Measurements from ENCODE around the gene HSPA1B. TPM values are rescaled to one million over a fixed set of nuclear protein-coding genes. Genes with fewer than 3 reads are reported as not detected.

HSPA1B gene
- total RNA-seq, 1 experiment from 2014 or later = 147 TPM

DNA sequence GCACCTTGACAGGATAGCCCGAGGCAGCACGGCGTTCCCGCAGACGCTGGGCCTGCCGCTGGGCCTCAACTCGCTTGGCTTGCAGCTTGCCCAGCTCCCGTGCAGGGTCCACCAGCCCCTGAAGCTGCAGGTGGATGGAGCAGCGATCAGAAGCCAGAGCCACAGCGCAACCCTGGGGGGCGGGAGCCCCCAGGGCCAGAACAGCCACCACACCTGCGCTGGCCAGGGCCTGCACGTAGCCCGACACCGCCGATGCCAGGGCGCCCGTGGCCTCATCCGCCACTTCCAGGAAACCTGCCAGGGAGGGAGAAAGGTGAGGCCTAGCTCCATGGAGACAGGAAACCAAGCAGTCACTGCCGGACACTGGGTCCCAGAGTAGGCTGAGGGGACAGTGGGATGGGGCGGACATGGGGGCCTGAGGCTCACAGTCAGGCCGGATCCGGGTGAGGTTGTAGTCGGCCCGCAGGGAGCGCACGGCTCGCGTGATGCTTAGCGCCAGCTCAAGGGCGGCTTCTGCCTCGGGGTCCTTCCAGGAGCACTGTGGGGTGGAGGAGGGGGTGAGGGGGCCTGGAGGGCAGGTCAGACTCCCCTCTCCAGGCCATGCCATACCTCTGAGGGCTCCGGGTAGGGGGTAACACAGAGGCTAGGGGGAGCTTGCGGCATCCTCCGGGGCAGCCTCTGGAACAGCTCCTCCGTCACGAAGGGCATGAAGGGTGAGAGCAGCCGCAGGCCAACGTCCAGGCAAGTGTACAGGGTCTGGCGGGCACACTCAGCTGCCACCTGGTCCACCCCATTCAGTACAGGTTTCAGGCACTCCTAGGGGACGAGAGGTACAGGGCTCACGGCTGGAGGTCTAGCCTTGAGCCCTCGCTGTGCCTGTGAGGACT lies 48.3 kb upstream of the HSPA1B start:
- Histone ChIP-seq H3K36me3 (ENCODE audit: control insufficient read depth, insufficient read depth, low read length) (no peaks in the 10 kb centered on the region), H3K27ac (ENCODE audit: low read length) (no peak overlapping the region), H3K4me1 (ENCODE audit: control insufficient read depth, insufficient read depth, low read length) (peaks cover 31% of the 10 kb centered on the region), H3K9me3 (ENCODE audit: control insufficient read depth, insufficient read depth, low read depth, low read length) (no peaks in the 10 kb centered on the region), H3K27me3 (ENCODE audit: control insufficient read depth, insufficient read depth, low read length) (no peaks in the 10 kb centered on the region), H3K4me3 (ENCODE audit: low read depth in 2 of 2, low read length in 2 of 2) (no peak overlapping the region)
- CTCF ChIA-PET = interaction anchor here (0.6 kb wide), 1 partner anchor 11 kb away, joined by 5 read pairs; no protein-coding TSS in a partner anchor
- intact Hi-C loops (cut with micrococcal nuclease; ENCODE audit: unreplicated experiment) = loop anchor here (10.0 kb wide), 1 partner anchor 46 kb away; the partner anchor contains the start of gene HSPA1B
- POLR2A ChIA-PET = interaction anchor here (0.6 kb wide), 2 partner anchors 16 to 49 kb away, joined by 5 to 6 read pairs; no protein-coding TSS in a partner anchor
- TF ChIP-seq SIN3A (IDR thresholded peaks at IDR 0.05; ENCODE audit: borderline replicate concordance, insufficient read depth, low read depth, low read length) = no peak
- no peak for TF ChIP-seq TCF7L2 (IDR thresholded peaks at IDR 0.05; ENCODE audit: low read depth, low read length)
- no peak for TF ChIP-seq POLR2AphosphoS5 (IDR thresholded peaks at IDR 0.05; ENCODE audit: low read depth, low read length)
- TF ChIP-seq, protein P1, sequence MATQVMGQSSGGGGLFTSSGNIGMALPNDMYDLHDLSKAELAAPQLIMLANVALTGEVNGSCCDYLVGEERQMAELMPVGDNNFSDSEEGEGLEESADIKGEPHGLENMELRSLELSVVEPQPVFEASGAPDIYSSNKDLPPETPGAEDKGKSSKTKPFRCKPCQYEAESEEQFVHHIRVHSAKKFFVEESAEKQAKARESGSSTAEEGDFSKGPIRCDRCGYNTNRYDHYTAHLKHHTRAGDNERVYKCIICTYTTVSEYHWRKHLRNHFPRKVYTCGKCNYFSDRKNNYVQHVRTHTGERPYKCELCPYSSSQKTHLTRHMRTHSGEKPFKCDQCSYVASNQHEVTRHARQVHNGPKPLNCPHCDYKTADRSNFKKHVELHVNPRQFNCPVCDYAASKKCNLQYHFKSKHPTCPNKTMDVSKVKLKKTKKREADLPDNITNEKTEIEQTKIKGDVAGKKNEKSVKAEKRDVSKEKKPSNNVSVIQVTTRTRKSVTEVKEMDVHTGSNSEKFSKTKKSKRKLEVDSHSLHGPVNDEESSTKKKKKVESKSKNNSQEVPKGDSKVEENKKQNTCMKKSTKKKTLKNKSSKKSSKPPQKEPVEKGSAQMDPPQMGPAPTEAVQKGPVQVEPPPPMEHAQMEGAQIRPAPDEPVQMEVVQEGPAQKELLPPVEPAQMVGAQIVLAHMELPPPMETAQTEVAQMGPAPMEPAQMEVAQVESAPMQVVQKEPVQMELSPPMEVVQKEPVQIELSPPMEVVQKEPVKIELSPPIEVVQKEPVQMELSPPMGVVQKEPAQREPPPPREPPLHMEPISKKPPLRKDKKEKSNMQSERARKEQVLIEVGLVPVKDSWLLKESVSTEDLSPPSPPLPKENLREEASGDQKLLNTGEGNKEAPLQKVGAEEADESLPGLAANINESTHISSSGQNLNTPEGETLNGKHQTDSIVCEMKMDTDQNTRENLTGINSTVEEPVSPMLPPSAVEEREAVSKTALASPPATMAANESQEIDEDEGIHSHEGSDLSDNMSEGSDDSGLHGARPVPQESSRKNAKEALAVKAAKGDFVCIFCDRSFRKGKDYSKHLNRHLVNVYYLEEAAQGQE (IDR thresholded peaks at IDR 0.05; ENCODE audit: insufficient read depth in 1 of 2, low read depth in 2 of 2, low read length in 1 of 2) = no peak
- TF ChIP-seq, protein P2, sequence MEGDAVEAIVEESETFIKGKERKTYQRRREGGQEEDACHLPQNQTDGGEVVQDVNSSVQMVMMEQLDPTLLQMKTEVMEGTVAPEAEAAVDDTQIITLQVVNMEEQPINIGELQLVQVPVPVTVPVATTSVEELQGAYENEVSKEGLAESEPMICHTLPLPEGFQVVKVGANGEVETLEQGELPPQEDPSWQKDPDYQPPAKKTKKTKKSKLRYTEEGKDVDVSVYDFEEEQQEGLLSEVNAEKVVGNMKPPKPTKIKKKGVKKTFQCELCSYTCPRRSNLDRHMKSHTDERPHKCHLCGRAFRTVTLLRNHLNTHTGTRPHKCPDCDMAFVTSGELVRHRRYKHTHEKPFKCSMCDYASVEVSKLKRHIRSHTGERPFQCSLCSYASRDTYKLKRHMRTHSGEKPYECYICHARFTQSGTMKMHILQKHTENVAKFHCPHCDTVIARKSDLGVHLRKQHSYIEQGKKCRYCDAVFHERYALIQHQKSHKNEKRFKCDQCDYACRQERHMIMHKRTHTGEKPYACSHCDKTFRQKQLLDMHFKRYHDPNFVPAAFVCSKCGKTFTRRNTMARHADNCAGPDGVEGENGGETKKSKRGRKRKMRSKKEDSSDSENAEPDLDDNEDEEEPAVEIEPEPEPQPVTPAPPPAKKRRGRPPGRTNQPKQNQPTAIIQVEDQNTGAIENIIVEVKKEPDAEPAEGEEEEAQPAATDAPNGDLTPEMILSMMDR (IDR thresholded peaks at IDR 0.05) = no peak
- in situ Hi-C loops (cut with HindIII; ENCODE audit: low pct_unique_long_range_greater_than_20kb, low sequenced_read_pairs) = no loop called here
- no peak for DNase-seq (ENCODE audit: low read depth, low spot score)
- BruUV-seq (replicated peaks) = no TSS peak
- no peak for ATAC-seq

DNA sequence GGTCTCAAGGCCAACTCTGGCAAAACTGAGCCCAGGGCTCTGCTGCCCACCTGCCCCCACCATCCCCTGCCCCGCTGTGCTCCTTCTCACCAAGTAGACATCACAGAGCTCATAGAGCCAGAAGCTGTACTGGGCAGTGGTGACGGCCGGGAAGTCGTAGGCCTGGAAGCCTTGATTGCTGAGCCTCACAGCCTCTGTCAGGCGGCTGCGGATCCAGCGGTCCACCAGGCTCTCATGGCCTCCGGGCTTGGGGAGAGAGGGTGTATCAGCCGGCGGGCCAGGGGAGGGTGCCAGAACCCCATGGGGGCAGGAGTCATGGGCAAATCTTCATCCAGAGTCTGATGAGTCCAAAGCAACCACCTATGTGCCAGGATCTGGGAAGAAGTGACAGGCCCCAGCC lies 47.6 kb upstream of the HSPA1B start:
- BruUV-seq (replicated peaks) = no TSS peak
- POLR2A ChIA-PET = no interaction called here
- Histone ChIP-seq H3K4me1 (ENCODE audit: control insufficient read depth, insufficient read depth, low read length) (peaks cover 31% of the 10 kb centered on the region), H3K36me3 (ENCODE audit: control insufficient read depth, insufficient read depth, low read length) (no peaks in the 10 kb centered on the region), H3K4me3 (ENCODE audit: low read depth in 2 of 2, low read length in 2 of 2) (no peak overlapping the region), H3K27me3 (ENCODE audit: control insufficient read depth, insufficient read depth, low read length) (no peaks in the 10 kb centered on the region), H3K27ac (ENCODE audit: low read length) (no peak overlapping the region), H3K9me3 (ENCODE audit: control insufficient read depth, insufficient read depth, low read depth, low read length) (no peaks in the 10 kb centered on the region)
- intact Hi-C loops (cut with micrococcal nuclease; ENCODE audit: unreplicated experiment) (loop anchor here (10.0 kb wide), 1 partner anchor 45 kb away; the partner anchor contains the start of gene HSPA1B), in situ Hi-C loops (cut with HindIII; ENCODE audit: low pct_unique_long_range_greater_than_20kb, low sequenced_read_pairs) (no loop called here)
- DNase-seq (ENCODE audit: low read depth, low spot score) (no peak), ATAC-seq (no peak)
- CTCF ChIA-PET = interaction anchor here (0.7 kb wide), 1 partner anchor 233 kb away, joined by 3 read pairs; the partner anchor contains the start of gene ATP6V1G2
- TF ChIP-seq, protein P1 (IDR thresholded peaks at IDR 0.05; ENCODE audit: insufficient read depth in 1 of 2, low read depth in 2 of 2, low read length in 1 of 2) = no peak
- TF ChIP-seq TCF7L2 (IDR thresholded peaks at IDR 0.05; ENCODE audit: low read depth, low read length) (no peak), SIN3A (IDR thresholded peaks at IDR 0.05; ENCODE audit: borderline replicate concordance, insufficient read depth, low read depth, low read length) (no peak), POLR2AphosphoS5 (IDR thresholded peaks at IDR 0.05; ENCODE audit: low read depth, low read length) (no peak)
- TF ChIP-seq, protein P2 (IDR thresholded peaks at IDR 0.05) = no peak

All from Panc1 (cell line).